OCI-M1 (cell line): Measurements from ENCODE around the gene MTCH1.

Experiments used
- DNase-seq: peaks from one replicate; lab custom pipeline; 2025; lab: John Stamatoyannopoulos, UW

Gene MTCH1, protein sequence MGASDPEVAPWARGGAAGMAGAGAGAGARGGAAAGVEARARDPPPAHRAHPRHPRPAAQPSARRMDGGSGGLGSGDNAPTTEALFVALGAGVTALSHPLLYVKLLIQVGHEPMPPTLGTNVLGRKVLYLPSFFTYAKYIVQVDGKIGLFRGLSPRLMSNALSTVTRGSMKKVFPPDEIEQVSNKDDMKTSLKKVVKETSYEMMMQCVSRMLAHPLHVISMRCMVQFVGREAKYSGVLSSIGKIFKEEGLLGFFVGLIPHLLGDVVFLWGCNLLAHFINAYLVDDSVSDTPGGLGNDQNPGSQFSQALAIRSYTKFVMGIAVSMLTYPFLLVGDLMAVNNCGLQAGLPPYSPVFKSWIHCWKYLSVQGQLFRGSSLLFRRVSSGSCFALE

DNA sequence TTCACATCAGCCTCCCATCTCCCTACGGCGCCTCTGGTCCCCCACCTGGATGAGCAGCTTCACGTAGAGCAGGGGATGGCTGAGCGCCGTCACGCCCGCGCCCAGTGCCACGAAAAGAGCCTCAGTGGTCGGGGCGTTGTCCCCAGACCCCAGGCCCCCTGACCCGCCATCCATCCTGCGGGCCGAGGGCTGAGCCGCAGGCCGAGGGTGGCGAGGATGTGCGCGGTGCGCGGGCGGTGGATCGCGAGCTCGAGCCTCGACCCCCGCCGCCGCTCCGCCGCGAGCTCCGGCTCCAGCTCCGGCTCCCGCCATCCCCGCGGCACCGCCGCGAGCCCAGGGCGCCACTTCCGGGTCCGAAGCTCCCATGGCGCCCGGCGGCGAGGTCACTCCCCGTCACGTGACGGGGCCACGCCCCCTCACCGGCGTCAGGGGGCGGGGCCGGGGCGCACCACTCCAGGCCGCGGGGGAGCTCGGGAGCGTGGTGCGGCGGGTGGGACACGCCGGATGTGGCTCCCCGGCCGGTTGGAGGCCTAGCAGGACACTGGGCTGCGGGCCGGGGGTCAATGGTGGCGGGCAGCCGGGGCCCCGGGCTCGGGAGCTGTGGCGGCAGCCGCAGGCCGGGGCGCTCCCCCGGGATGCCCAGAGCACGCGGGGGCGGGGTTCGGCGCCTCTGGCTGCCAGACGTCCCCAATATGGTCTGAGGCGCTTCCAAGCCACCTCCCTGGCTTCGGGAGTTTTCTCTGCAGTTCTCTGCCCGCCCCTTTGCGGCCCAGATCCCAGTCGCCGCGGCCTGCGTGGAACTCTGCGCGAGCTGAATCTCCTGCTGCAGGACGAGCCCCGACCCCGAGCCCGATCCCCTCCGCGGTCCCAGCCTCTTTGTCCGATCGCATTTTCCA is at the start of gene MTCH1:
TSS of gene MTCH1 (minus strand) at position 389 of the 896 bp plus-strand sequence. CDS start at position 366, 23 bp downstream.
- peak; percentile 95 for DNase-seq

DNA sequence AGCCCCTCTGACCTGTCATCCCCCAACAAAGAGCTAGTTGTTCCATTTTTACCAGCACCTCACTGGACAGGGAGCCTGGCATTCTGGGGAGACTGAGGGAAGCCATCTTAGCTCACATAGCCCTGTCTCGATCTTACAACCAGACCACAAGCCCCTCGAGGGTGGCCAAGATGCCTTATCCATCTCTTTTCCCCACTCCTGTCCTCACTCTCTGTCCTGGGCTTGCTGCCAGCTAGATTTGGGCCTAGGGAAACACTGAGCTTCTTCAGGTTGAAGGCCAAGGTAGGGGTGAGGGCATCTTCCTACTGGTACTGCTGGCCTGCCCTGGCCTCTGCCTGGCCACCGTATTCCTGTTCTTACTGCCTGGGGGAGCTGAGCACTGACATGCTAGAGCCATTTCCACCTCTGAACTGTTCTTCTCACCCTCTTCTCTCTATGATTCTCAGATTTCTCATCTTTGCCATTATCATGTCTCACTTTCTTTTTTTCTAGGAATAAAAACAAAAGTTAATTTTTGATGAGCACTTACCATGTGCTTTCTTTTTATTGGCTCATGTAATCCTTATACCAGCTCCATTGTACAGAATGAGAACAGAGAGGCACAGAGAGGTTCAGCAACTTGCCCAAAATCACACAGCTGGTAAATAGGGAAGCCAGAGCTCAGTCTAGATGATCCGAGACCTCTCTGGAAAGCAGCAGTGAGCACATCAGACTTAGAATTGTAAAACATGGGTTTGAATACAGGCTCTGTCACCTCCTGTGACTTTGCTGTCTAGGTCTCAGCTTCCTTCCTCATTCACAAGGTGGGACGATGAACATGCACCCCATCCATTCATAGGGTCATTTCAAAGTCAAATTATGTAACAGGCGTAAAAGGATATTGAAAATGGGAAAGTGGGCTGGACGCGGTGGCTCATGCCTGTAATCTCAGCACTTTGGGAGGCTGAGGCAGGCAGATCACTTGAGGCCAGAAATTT is 48.1 kb upstream of the MTCH1 start:
- no peak for DNase-seq

DNA sequence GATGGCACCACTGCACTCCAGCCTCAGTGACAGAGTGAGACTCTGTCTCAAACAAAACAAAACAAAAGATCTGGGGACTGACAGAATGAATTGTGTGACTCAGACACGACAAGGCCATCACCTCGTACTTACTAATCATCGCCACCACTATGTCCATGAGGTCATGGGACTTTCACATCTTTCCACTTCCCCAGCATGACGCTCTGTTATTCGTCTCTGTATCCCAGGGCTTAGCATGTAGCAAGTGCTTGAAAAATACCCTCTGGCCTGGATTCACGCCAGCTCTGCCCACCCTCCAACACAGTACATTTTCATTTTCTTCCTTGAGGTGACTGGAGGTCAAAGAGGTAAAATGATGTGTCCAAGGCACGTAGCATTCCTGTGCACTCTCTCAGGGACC is 47.3 kb upstream of the MTCH1 start:
- no peak for DNase-seq

DNA sequence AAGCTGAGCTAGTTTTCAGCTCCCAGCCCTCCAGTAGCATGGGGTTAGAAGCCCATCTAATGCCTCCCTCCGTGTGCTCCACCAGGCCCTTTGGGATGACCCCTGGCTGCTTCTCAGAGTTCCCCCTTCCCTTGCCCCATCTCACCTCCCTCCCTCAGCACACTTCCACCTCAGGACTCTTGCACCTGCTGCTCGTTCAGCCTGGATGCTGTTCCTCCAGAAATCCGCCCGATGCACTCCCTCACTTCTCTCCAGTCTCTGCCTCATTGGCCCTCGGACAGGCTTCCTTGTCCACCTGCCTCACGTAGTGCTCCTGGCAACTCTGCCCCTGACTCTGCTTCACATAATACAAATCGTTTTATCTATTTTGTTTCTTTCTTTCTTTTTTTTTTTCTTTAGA is 46.2 kb upstream of the MTCH1 start:
- DNase-seq = no peak

DNA sequence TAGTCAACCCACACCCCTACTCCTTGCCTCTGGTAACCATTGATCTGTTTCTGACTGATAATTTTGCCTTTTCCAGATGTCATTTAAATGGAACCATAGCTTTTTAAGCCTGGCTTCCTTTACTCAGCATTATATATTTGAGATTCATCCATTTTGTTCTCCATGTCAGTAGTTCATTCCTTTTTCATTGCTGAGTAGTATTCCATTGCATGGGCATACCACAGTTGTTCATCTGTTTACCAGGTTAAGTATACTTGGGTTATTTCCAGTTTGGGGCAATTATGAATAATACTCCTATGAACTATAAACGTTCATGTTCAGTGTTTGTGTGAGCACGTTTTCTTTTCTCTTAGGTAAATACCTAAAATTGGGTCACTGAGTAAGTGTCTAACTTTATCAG is 44.6 kb upstream of the MTCH1 start:
- DNase-seq = no peak

DNA sequence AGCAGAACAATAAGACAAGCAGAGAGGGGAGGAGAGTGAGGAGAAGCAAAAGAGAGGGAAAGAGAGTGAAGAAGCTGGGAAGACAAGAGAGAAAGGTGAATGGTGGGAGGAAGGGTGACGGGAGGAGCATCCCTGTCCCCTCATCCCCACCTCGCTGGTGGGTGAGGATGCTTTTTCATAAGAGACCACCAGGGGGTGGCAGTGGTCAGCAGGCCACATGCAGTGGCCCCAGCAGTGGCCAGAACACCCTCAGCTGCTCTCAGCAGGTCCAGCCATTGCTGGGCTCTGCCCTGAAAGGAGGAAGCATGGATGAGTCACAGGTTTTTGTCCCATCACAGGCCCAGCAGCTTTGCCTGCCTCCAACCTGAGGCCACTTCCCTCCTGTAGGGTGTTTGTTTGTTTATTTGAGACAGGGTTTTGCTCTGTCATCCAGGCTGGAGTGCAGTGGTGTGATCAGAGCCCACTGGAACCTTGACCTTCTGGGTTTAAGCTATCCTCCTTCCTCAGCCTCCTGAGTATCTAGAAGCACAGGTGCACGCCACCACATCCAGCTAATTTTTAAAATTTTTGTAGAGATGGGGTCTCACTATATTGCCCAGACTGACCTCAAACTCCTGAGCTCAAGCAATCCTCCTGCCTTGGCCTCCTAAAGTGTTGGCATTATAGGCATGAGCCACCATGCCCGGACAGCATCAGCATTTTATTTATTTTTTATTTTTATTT is 43.4 kb upstream of the MTCH1 start:
- DNase-seq = peak; percentile 98

DNA sequence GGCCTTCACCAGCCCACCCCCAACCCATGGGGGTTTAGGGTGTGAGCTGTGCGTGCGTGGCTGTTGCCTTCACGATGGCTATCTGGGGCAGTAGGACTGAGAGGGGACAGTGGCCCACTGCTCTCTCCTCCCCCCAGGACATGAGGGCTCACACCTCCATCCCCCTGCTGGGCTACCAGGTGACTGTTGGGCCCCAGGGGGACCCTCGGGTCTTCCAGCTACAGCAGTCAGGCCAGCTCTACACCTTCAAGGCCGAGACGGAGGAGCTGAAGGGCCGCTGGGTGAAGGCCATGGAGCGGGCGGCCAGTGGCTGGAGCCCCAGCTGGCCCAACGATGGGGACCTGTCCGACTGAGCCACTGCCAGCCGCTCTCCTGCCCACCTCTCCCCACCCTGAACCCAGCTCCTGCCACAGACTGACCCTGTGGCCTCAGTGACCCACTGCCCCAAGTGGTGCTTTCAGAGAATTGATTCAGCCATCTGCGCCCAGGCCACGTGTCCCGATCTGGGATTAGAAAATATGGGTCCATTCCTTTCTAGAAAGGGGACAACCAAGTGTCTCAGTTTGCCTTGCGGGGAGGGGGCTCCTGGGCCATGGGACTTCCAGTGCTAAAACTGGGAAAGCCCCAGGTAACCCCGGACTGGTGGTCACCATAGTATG is 41.9 kb upstream of the MTCH1 start:
- no peak for DNase-seq

DNA sequence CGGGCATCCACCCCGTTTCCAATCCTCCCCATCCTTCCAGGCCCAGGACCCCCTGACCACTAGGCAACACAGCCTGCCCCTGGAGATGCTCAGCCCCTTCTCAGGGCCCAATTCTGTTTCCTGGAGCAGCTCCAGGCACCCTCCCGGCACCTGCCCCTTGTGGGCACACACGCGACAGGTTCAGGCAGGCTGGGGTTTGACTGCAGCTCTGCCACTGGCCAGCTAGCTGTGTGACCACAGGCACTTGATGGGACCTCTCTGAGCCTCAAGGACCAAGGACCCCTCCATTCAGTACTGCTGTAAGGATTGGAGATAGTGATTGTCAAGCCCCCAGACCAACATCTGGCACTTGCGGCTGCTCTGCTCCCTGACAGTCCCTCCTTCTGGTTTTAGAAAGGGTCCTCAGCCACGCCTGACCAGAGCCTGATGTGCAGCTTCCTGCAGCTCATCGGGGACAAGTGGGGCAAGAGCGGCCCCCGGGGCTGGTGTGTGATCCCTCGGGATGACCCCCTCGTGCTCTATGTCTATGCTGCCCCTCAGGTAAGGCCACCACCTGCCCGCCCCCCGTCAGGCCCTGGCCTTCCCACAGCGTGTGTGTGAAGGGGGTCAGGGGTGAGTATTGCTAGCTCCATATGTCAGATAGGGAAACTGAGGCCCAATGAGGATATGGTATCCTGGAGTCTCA is 41.2 kb upstream of the MTCH1 start:
- no peak for DNase-seq

DNA sequence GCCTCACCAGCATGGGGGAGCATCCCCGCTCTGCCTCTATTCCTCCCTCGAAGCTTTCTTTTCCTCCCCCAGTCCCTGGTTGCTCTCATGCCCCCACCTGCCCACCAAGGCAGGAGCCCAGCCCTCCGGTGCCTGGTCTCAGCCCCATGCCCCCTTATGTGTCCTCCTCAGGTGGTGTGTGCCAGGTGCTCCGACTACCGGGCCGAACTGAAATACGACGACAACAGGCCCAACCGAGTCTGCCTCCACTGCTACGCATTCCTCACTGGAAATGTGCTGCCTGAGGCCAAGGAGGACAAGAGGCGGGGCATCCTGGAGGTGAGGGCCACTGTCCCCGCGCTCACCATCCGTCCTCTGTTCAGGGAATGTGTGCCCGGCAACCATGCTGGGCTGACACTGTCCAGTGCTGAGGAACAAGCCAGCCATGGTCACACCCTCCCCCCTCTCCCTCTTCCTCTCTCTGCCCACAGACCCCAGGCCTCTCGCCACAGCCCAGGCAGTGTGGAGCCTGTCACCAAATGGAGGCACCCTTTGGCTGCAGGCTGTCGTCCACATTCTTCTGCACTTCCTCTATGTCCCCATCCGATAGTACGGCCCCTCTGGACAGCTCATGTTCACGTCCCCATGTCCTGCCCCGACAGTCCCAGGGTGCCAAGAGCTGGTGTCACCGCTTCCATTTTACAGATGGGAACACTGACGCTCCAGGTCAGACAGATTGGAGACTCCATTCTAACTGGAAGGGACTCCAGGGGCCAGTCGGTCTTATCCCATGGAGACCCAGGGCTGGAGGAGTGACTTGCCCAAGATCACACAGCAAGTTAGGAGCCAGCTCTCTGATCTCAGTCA is 39.8 kb upstream of the MTCH1 start:
- DNase-seq = no peak

DNA sequence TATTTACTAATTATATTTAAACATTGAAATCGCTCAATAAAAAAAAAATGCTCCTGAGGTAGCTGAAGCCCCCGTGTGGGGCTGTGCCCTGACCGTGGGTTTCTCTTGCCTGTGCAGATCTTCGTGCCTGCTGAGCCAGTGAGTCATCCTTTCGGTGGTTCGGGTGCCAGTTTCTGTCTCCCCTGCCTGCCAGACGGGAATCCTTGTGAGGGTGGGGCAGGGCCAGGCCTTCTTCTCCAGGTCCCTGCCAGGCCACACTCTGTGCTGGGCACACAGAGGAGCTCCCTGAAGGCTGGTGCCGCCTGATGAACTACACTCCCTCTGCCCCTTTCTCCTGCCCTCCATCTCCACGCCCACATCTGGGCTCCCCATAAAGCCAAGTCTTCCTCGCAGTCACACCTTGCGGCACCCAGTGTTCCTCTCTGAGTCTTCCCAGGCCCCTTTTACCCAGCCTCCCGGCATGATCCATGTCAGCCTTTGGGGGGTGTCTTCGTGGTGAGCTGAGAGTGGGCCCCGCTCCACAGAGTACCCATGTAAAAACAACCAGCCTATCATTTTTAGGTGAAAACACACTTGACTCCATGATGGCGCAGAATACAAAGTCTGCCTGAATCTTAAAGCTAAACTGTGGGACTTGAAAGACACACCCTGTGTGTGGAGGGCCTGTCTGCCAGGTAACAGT is 38.8 kb upstream of the MTCH1 start:
- DNase-seq = no peak

DNA sequence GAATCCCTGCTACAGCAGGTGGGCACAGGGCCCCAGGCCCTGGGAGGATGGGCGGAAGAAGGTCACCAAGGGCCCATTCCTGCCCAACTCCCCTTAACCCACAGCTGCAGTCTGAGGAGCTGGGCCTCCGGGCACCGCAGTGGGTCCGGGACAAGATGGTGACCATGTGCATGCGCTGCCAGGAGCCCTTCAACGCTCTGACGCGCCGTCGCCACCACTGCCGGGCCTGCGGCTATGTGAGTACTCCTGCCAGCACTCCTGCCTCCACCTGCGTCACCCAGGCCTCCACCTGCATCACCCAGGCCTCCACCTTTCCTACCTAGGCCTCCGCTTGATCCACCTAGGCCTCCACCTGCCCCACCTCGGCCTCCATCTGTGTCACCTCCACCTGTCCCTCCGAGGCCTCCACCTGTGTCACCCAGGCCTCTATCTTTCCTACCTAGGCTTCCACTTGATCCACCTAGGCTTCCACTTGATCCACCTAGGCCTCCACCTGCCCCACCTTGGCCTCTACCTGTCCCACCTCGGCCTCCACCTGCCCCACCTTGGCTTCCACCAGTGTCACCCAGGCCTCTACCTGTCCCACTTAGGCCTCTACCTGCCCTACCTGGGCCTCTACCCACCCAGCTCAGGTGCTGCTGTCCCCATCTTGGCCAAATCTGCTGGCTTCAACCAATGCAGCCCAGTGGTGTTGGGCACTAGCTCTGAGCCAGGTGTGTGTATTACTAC is 36.3 kb upstream of the MTCH1 start:
- no peak for DNase-seq

DNA sequence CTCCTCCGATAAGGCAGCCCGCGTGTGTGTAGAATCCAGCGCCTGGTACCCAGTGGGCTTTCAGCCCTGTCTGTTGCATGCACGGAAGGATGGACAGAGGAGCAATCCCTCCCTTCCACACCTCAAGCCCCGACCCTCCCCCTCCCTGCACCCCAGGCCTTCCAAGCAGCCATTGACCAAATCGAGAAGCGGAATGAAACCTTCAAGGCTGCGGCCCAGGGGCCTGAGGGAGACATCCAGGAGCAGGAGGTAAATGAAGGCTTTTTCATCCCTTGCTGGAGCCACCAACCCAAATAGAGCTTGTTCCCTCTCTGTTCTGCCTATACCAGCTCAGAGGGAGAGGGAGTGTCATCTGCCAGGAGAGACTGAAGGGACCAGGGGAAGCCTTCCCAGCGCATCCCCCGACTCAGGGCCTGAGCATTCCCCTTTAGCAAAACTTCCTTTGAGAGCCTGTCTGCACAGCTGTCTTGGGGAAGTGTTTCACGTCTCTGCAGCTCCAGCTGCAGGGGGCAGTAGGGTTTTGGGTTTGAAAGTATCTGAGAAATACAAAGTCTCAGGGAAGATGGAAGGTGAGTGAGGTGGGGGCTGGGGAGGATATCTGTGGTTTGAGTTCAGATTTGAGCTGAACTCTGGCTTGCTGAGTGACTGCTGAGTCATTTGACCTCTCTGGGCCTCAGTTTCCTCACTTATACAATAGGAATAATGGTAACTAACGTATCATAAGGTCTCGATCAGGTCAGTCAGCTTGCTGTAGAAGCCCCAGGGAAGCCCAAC is 35.5 kb upstream of the MTCH1 start:
- peak; percentile 91 for DNase-seq

DNA sequence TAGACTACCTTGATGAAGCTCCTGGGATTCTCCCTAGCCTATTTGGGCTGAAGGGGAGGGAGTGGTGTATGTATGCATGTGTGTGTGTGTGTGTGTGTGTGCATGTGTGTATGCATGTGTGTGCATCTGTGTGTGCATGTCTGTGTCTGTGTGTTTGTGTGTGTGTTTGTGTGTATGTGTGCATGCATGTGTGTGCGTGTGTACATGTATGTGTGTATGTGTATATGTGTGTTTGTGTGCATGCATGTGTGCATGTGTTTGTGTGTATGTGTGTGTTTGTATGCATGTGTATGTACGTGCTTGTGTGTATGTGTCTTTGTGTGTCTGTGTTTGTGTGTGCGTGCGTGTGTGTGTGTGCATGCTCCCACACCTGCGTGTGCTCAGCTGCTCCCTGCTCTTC is 34.8 kb upstream of the MTCH1 start:
- no peak for DNase-seq

DNA sequence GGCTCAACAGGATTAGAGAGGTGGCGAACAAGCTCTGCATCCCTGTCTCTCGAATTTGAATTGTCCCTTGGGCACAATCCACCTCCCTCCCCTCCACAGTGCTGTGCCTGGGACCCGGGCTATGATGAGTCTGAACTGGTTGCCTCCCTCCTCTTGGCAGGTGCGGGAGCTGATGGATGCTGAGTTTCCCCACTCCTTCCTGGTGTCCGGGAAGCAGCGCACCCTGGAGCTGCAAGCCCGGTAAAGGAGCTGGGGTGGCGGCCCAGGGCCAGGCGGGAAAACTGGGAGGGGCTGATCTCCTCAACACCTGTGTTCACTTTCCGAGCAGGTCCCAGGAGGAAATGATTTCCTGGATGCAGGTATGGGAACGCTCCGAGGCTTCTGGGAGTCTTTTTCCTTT is 34.4 kb upstream of the MTCH1 start:
- no peak for DNase-seq

DNA sequence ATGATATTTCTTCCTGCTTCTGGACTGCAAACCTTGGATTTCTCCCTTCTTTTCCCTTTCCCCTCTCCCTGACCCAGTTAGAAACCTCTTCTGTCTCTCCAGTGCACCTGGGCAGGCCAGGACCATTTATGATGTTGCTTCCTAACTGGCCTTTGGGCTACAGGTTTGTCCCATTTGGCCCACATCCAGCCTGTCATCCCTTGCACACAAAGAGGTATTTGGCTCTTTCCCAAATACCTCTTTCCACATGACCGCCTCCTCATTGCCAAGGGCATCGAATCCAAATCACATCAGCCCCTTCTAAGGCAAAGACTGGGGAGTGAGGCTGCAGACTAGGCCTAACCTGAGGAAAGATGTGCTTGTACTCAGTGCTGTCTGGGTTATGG is 33.1 kb upstream of the MTCH1 start:
- DNase-seq = no peak

DNA sequence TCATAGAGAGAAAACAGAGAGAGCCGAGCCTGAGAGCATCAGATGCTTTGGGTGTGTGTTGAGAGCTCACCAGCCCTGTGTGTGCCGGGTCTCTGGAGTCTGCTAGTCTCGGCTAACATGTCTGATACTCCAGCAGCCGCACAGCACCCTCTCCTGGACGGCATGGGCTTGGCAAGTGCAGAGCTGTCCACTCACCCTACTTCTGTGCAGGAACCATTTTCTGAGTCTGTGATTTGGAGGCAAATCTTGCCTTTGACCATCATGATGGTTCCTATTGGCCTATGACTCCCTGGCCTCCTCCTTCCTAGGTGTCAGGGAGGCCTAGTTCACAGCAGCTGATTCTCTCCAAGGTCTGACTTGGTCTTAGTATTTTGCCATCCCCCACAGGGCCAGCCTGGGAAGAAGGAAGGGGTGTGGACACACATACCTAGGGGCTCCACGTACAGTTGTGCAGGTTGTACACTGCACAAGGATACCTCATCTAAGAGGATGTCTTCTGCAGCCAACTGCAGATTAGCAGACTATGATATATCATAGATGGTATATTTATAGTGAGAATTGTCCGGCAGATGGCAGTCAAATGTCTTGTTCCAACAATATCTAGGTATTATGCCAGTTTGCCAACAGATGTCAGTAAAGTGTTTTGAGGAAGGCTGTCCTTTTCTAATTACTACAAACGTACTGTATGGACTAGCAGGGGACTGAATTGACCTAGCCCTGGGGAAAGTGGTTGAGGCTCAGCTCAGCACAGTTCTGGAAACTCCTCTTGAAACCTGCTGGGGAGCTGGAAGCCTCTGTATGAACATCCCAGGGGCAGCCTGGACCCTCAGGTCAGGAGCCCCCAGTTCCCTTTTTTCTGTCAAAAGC is 32.4 kb upstream of the MTCH1 start:
- DNase-seq = peak; percentile 96
